Activated B cell treated with CpG ODN at 0.5 μM for 24 hours (primary cell): ENCODE data around the gene LCN10. TPM values are rescaled to one million over a fixed set of nuclear protein-coding genes. Genes with fewer than 3 reads are reported as not detected.

ENCODE experiments used
- ATAC-seq: fragments of 200-7000 bp; cut with Tn5 transposase; one replicate; pipeline ENCODE4 v1.10.0; 2021; ENCODE audit warnings: low read depth, mild to moderate bottlenecking, moderate library complexity
- CTCF ChIA-PET: fragments of 350-600 bp; sonication (Branson Sonifier 250); formaldehyde crosslinking; loops from one replicate; lab custom pipeline; 2021; ENCODE audit warnings: antibody characterized with exemption; lab: Charles Lee
- POLR2A ChIA-PET: fragments of 350-600 bp; sonication (Branson Sonifier 250); formaldehyde crosslinking; loops from one replicate; lab custom pipeline; 2021; ENCODE audit warnings: antibody characterized with exemption; lab: Charles Lee
- DNase-seq: peaks from one replicate; pipeline ENCODE4 v3.0.0; 2022
- H3K27ac Mint-ChIP-seq: one replicate; pipeline ENCODE4 v1.8.0; 2020; ENCODE audit warnings: mixed read lengths
- H3K27me3 Mint-ChIP-seq: one replicate; pipeline ENCODE4 v1.8.0; 2021; ENCODE audit warnings: mixed read lengths
- H3K36me3 Mint-ChIP-seq: one replicate; pipeline ENCODE4 v1.8.0; 2021; ENCODE audit warnings: low read depth, mixed read lengths
- H3K4me1 Mint-ChIP-seq: one replicate; pipeline ENCODE4 v1.8.0; 2021; ENCODE audit warnings: mixed read lengths
- H3K4me3 Mint-ChIP-seq: one replicate; pipeline ENCODE4 v1.8.0; 2020; ENCODE audit warnings: mild to moderate bottlenecking, mixed read lengths
- H3K9me3 Mint-ChIP-seq: one replicate; pipeline ENCODE4 v1.8.0; 2020; ENCODE audit warnings: mixed read lengths
- CTCF ChIP-seq: fragments of 200-600 bp; IDR thresholded peaks from one replicate; pipeline ENCODE4 v1.8.0; 2022; ENCODE audit warnings: antibody characterized with exemption, mild to moderate bottlenecking
- intact Hi-C: fragments of 100-400 bp; cut with micrococcal nuclease; formaldehyde crosslinking; loops from one replicate; pipeline ENCODE4 v1.15.1; 2024
- total RNA-seq: library from RNA; stranded (reverse); gene quantifications from 2 replicates; pipeline ENCODE4 v1.2.3, GENCODE V29; 2022

LCN10 gene
- total RNA-seq, 1 donor from 2014 or later: 15.9 TPM

GRCh38 chr9:136695435-136695895 lies 47.3 kb downstream of the LCN10 start:
- intact Hi-C loops: no loop called here
- Mint-ChIP-seq H3K4me3 (no peak overlapping the region), H3K36me3 (no peaks in the 10 kb centered on the region), H3K27me3 (peaks cover 21% of the 10 kb centered on the region), H3K27ac (no peak overlapping the region), H3K4me1 (peaks cover 20% of the 10 kb centered on the region), H3K9me3 (no peaks in the 10 kb centered on the region)
- ATAC-seq (no peak), DNase-seq (no peak)
- POLR2A ChIA-PET: interaction anchor here (0.6 kb wide), 1 partner anchor 21 kb away, joined by 9 read pairs; no protein-coding TSS in a partner anchor
- no peak for TF ChIP-seq CTCF
- CTCF ChIA-PET: no interaction called here

GRCh38 chr9:136694872-136695247 lies 47.9 kb downstream of the LCN10 start:
- ATAC-seq (no peak), DNase-seq (no peak)
- no peak overlapping the region for H3K4me3 Mint-ChIP-seq
- peaks cover 18% of the 10 kb centered on the region for H3K27me3 Mint-ChIP-seq
- no peaks in the 10 kb centered on the region for H3K9me3 Mint-ChIP-seq
- H3K27ac Mint-ChIP-seq: no peak overlapping the region
- H3K36me3 Mint-ChIP-seq: no peaks in the 10 kb centered on the region
- peaks cover 16% of the 10 kb centered on the region for H3K4me1 Mint-ChIP-seq
- intact Hi-C loops: no loop called here
- no peak for TF ChIP-seq CTCF
- ChIA-PET CTCF (no interaction called here), POLR2A (interaction anchor here (0.6 kb wide), 1 partner anchor 21 kb away, joined by 9 read pairs; no protein-coding TSS in a partner anchor)

- CTCF ChIA-PET: interaction anchor here (0.8 to 0.9 kb wide), 2 partner anchors 11 to 35 kb away, joined by 3 read pairs; no protein-coding TSS in a partner anchor
- POLR2A ChIA-PET: interaction anchor here (1.0 to 1.3 kb wide), 3 partner anchors 10 to 73 kb away, joined by 3 read pairs; no protein-coding TSS in a partner anchor
- peak; percentile 59 for ATAC-seq
- TF ChIP-seq CTCF: no peak
- DNase-seq: no peak
- H3K4me3 Mint-ChIP-seq: no peak overlapping the region
- intact Hi-C loops: no loop called here
- no peak overlapping the region for H3K27ac Mint-ChIP-seq
- H3K9me3 Mint-ChIP-seq: no peaks in the 10 kb centered on the region
- peaks cover 16% of the 10 kb centered on the region for H3K4me1 Mint-ChIP-seq
- no peaks in the 10 kb centered on the region for H3K36me3 Mint-ChIP-seq
- H3K27me3 Mint-ChIP-seq: peaks cover 18% of the 10 kb centered on the region
Observed at GRCh38 chr9:136694163-136694871, 48.4 kb downstream of the LCN10 start.

- Mint-ChIP-seq H3K36me3 (no peaks in the 10 kb centered on the region), H3K27ac (no peak overlapping the region), H3K4me3 (no peak overlapping the region), H3K4me1 (peaks cover 14% of the 10 kb centered on the region), H3K27me3 (peaks cover 18% of the 10 kb centered on the region), H3K9me3 (no peaks in the 10 kb centered on the region)
- ChIA-PET CTCF (interaction anchor here (0.8 to 0.9 kb wide), 2 partner anchors 12 to 36 kb away, joined by 3 read pairs; no protein-coding TSS in a partner anchor), POLR2A (interaction anchor here (1.0 to 1.3 kb wide), 3 partner anchors 11 to 74 kb away, joined by 3 read pairs; no protein-coding TSS in a partner anchor)
- intact Hi-C loops: no loop called here
- ATAC-seq: peak; percentile 60
- no peak for TF ChIP-seq CTCF
- DNase-seq: no peak
Observed at GRCh38 chr9:136693490-136694162, 49.1 kb downstream of the LCN10 start.

- ATAC-seq: no peak
- no peaks in the 10 kb centered on the region for H3K9me3 Mint-ChIP-seq
- no peak for TF ChIP-seq CTCF
- peaks cover 15% of the 10 kb centered on the region for H3K4me1 Mint-ChIP-seq
- peaks cover 16% of the 10 kb centered on the region for H3K27me3 Mint-ChIP-seq
- POLR2A ChIA-PET: interaction anchor here (1.0 kb wide), 2 partner anchors 11 to 74 kb away, joined by 3 read pairs; no protein-coding TSS in a partner anchor
- H3K36me3 Mint-ChIP-seq: no peaks in the 10 kb centered on the region
- DNase-seq: no peak
- no peak overlapping the region for H3K4me3 Mint-ChIP-seq
- CTCF ChIA-PET: interaction anchor here (0.5 kb wide), 1 partner anchor 486 kb away, joined by 3 read pairs; no protein-coding TSS in a partner anchor
- H3K27ac Mint-ChIP-seq: no peak overlapping the region
- intact Hi-C loops: no loop called here
Observed at GRCh38 chr9:136693135-136693489, 49.6 kb downstream of the LCN10 start.
